Natural killer cell (primary cell): ENCODE measurements around the gene MUC13. TPM values are rescaled to one million over a fixed set of nuclear protein-coding genes. Genes with fewer than 3 reads are reported as not detected.

ENCODE experiments used
- ATAC-seq, 3 donors: fragments of 150-1000 bp in 2 of 3; fragments of 200-7000 bp in 1 of 3; cut with Tn5 transposase; 1 replicate in 1 of 3; 2 replicates in 2 of 3; pipeline ENCODE4 v1.10.0; 2021; ENCODE audit warnings: mild to moderate bottlenecking in 2 of 3, moderate library complexity in 2 of 3
- DNase-seq, 2 donors: peaks; one replicate each; pipeline versions ENCODE4 v3.0.0 to v3.0.0-alpha.2; 2013 to 2021; ENCODE audit warnings: mixed read lengths in 1 of 2
- H3K27ac ChIP-seq: one replicate; pipeline ENCODE4 v1.5.1; 2013; ENCODE audit warnings: mild to moderate bottlenecking, low read length
- H3K27me3 ChIP-seq: one replicate; pipeline ENCODE4 v1.6.1; 2013; ENCODE audit warnings: low read length; ENCODE audit not compliant: control insufficient read depth, insufficient read depth
- H3K36me3 ChIP-seq: one replicate; pipeline ENCODE4 v1.6.1; 2013; ENCODE audit warnings: low read length; ENCODE audit not compliant: control insufficient read depth, insufficient read depth
- H3K4me1 ChIP-seq: one replicate; pipeline ENCODE4 v1.6.1; 2013; ENCODE audit warnings: low read length; ENCODE audit not compliant: control insufficient read depth, insufficient read depth
- H3K4me3 ChIP-seq: one replicate; pipeline ENCODE4 v1.5.1; 2013; ENCODE audit warnings: low read length
- H3K9me3 ChIP-seq: one replicate; pipeline ENCODE4 v1.6.1; 2013; ENCODE audit warnings: low read length; ENCODE audit not compliant: control insufficient read depth, insufficient read depth
- H3K27ac Mint-ChIP-seq, 2 donors: one replicate each; pipeline ENCODE4 v1.8.0; 2022; ENCODE audit warnings: mild to moderate bottlenecking in 2 of 2, mixed read lengths in 2 of 2, moderate library complexity in 1 of 2
- H3K27me3 Mint-ChIP-seq, 2 donors: one replicate each; pipeline ENCODE4 v1.8.0; 2022; ENCODE audit warnings: low read depth in 2 of 2, mixed read lengths in 2 of 2
- H3K36me3 Mint-ChIP-seq: one replicate; pipeline ENCODE4 v1.8.0; 2022; ENCODE audit warnings: mixed read lengths
- H3K4me1 Mint-ChIP-seq, 2 donors: one replicate each; pipeline ENCODE4 v1.8.0; 2022; ENCODE audit warnings: mixed read lengths in 2 of 2
- H3K4me3 Mint-ChIP-seq: one replicate; pipeline ENCODE4 v1.8.0; 2022; ENCODE audit warnings: mild to moderate bottlenecking, moderate library complexity, mixed read lengths
- H3K9me3 Mint-ChIP-seq, 2 donors: one replicate each; pipeline ENCODE4 v1.8.0; 2022; ENCODE audit warnings: mixed read lengths in 2 of 2
- CTCF ChIP-seq: fragments of 200-600 bp; IDR thresholded peaks from one replicate; pipeline ENCODE4 v1.8.0; 2022; ENCODE audit warnings: antibody characterized with exemption
- WGBS: methylation state at CpG from one replicate; pipeline ENCODE4 v1.1.7; 2013; ENCODE audit warnings: missing lambda C conversion rate; ENCODE audit not compliant: insufficient coverage; 5-methylcytosine and 5-hydroxymethylcytosine counted together
- intact Hi-C: fragments of 100-400 bp; cut with micrococcal nuclease; formaldehyde crosslinking; loops from one replicate; pipeline ENCODE4 v1.14.2; 2022
- total RNA-seq, 4 donors: library from RNA; stranded (reverse); fragments of 120-200 nt in 1 of 4; gene quantifications; one replicate each; pipeline versions ENCODE4 v1.2.3 to v1.2.4, GENCODE V29; 2013 to 2022

The MUC13 gene
- total RNA-seq, 3 donors from 2014 or later (not counting 1 experiment from before 2014, with no cell fraction given) = 0.16 to 2.1 (median 0.63) TPM

DNA sequence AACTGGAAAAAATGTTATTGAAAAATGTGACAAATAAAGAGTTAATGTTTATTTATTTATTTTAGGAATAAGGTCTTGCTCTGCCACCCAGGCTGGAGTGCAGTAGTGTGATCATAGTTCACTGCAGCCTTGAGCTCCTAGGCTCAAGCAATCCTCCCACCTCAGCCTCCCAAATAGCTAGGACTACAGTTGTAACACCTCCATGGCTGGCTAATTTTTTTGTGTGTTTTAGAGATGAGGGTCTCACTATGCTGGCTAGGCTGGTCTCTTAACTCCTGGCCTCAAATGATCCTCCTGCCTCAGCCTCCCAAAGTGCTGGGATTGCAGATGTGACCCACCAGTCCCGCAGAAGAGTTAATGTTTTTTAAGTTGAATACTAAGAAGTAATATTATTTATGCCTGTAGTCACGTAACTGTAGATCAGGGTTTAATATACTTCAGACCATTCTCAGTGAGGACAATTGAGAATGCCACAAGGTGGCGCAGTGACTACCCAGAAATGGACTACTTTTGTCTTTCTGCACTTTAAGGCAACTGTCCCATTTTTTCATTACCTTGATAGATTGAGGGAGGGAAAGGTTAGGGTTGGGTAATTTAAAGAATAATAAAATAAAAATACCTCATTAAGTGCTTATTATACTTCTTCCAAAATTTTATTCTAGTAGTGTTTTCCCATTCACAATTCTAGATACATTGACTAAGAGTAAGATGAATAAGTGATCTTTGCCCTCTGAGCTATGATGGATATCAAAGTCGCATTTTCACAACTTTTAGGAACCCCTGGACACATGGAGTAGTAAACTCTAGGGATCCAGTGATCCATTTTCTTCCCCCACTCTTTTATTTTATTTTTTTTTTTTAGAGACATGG, 6.0 kb downstream of the MUC13 start:
- H3K27ac ChIP-seq = no peak overlapping the region
- Mint-ChIP-seq H3K9me3 (no peaks in the 10 kb centered on the region), H3K36me3 (no peaks in the 10 kb centered on the region), H3K4me1 (no peaks in the 10 kb centered on the region), H3K27me3 (peaks cover 15 to 17% of the 10 kb centered on the region in 2 donors), H3K4me3 (no peak overlapping the region), H3K27ac (no peak overlapping the region)
- peak; percentile 72 for TF ChIP-seq CTCF
- DNase-seq (peak; percentile 38 to 80), ATAC-seq (peak in 2 of 3 donors; percentile 60 to 74)
- no peaks in the 10 kb centered on the region for H3K36me3 ChIP-seq
- H3K9me3 ChIP-seq = no peaks in the 10 kb centered on the region
- whole genome bisulfite sequencing = 17% methylated on average over 3 of the region's 4 CpGs
- no peak overlapping the region for H3K4me3 ChIP-seq
- H3K4me1 ChIP-seq = no peaks in the 10 kb centered on the region
- H3K27me3 ChIP-seq = no peaks in the 10 kb centered on the region
- intact Hi-C loops = loop anchor here (1.0 to 10.0 kb wide), 4 partner anchors 216 to 657 kb away; no protein-coding TSS in a partner anchor

GRCh38 chr3:124927574-124928045, 6.9 kb downstream of the MUC13 start:
- H3K27ac Mint-ChIP-seq = no peak overlapping the region
- H3K36me3 ChIP-seq = no peaks in the 10 kb centered on the region
- no peak for DNase-seq
- no peak for TF ChIP-seq CTCF
- no peak for ATAC-seq
- H3K36me3 Mint-ChIP-seq = no peaks in the 10 kb centered on the region
- no peak overlapping the region for H3K4me3 ChIP-seq
- no peak overlapping the region for H3K4me3 Mint-ChIP-seq
- H3K27ac ChIP-seq = no peak overlapping the region
- 72% methylated on average over 2 of the region's 2 CpGs for WGBS
- no peaks in the 10 kb centered on the region for H3K4me1 Mint-ChIP-seq
- H3K27me3 Mint-ChIP-seq = peaks cover 9 to 14% of the 10 kb centered on the region in 2 donors
- no peaks in the 10 kb centered on the region for H3K9me3 Mint-ChIP-seq
- intact Hi-C loops = loop anchor here (1.0 to 10.0 kb wide), 4 partner anchors 217 to 658 kb away; no protein-coding TSS in a partner anchor
- no peaks in the 10 kb centered on the region for H3K4me1 ChIP-seq
- no peaks in the 10 kb centered on the region for H3K27me3 ChIP-seq
- no peaks in the 10 kb centered on the region for H3K9me3 ChIP-seq

DNA sequence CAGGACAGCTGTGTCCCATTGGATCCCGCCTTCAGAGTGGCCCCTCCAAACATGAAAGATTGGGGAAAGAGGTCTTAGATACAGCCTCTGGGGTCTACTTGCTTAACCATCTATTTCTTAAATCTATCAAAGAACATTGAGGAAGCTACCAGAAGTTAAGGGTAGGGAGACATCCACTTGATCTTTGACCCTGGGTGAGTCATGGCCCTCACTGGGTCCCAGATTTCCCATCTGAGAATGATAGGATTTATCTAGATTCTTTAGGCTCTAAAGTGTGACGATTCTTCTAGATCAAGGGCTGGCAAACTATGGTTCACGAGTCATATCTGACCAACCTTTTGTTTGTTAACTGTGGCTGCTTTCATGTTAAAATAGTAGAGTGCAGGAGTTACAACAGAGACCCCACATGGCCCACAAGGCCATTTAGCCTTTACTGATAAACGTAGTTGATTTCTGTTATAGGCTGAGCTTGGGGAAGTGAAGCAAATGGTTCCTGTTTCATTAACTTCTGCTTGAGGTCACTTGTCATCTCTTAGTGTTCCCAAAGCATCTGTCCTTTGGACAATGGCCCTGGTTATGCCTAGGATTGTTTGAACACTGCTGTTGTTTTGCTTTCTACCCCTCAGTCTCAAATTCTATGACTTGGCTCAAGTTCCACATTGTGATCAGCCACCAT, 8.0 kb downstream of the MUC13 start:
- no peaks in the 10 kb centered on the region for H3K27me3 ChIP-seq
- H3K36me3 ChIP-seq = no peaks in the 10 kb centered on the region
- TF ChIP-seq CTCF = no peak
- no peak overlapping the region for H3K27ac ChIP-seq
- ATAC-seq (no peak), DNase-seq (no peak)
- H3K4me3 ChIP-seq = no peak overlapping the region
- Mint-ChIP-seq H3K36me3 (no peaks in the 10 kb centered on the region), H3K27me3 (peaks cover 9 to 14% of the 10 kb centered on the region in 2 donors), H3K4me1 (no peaks in the 10 kb centered on the region), H3K4me3 (no peak overlapping the region), H3K9me3 (no peaks in the 10 kb centered on the region), H3K27ac (no peak overlapping the region)
- 82% methylated on average over 4 of the region's 4 CpGs for WGBS
- H3K4me1 ChIP-seq = no peaks in the 10 kb centered on the region
- intact Hi-C loops = loop anchor here (10.0 kb wide), 1 partner anchor 218 kb away; no protein-coding TSS in a partner anchor
- H3K9me3 ChIP-seq = no peaks in the 10 kb centered on the region
